ENCODE results near the gene IFT74. TPM values are rescaled to one million over a fixed set of nuclear protein-coding genes. Genes with fewer than 3 reads are reported as not detected.

Gene IFT74
- total RNA-seq, 1 experiment from 2014 or later = 15.2 TPM

GRCh38 chr9:26995810-26996209, 39.6 kb downstream of the IFT74 start:
- POLR2A ChIA-PET = no interaction called here
- H3K4me1 Mint-ChIP-seq = no peaks in the 10 kb centered on the region
- no peaks in the 10 kb centered on the region for H3K9me3 Mint-ChIP-seq
- ATAC-seq = no peak
- CTCF ChIA-PET = interaction anchor here (0.6 kb wide), 1 partner anchor 569 kb away, joined by 3 read pairs; no protein-coding TSS in a partner anchor
- TF ChIP-seq ARID4B (CRISPR knock-in tag; IDR thresholded peaks at IDR 0.05; ENCODE audit: borderline replicate concordance) (no peak), TEAD1 (CRISPR knock-in tag; IDR thresholded peaks at IDR 0.05) (no peak), ZNF138 (CRISPR knock-in tag; conservative IDR thresholded peaks at IDR 0.05) (no peak), JUN (CRISPR knock-in tag; IDR thresholded peaks at IDR 0.05) (no peak), AFF4 (CRISPR knock-in tag; IDR thresholded peaks at IDR 0.05; ENCODE audit: borderline replicate concordance) (no peak), IRF2 (CRISPR knock-in tag; IDR thresholded peaks at IDR 0.05; ENCODE audit: borderline replicate concordance, low read depth) (no peak), FOXP1 (CRISPR knock-in tag; IDR thresholded peaks at IDR 0.05; ENCODE audit: borderline replicate concordance) (no peak), SOX15 (CRISPR knock-in tag; IDR thresholded peaks at IDR 0.05) (no peak), ZNF512 (CRISPR knock-in tag; IDR thresholded peaks at IDR 0.05; ENCODE audit: borderline replicate concordance) (no peak)
- TF ChIP-seq, protein P1, sequence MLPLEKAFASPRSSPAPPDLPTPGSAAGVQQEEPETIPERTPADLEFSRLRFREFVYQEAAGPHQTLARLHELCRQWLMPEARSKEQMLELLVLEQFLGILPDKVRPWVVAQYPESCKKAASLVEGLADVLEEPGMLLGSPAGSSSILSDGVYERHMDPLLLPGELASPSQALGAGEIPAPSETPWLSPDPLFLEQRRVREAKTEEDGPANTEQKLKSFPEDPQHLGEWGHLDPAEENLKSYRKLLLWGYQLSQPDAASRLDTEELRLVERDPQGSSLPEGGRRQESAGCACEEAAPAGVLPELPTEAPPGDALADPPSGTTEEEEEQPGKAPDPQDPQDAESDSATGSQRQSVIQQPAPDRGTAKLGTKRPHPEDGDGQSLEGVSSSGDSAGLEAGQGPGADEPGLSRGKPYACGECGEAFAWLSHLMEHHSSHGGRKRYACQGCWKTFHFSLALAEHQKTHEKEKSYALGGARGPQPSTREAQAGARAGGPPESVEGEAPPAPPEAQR (CRISPR knock-in tag; IDR thresholded peaks at IDR 0.05) = no peak
- no peak overlapping the region for H3K4me3 Mint-ChIP-seq
- H3K36me3 Mint-ChIP-seq = no peaks in the 10 kb centered on the region
- no peak overlapping the region for H3K27ac Mint-ChIP-seq
- no peaks in the 10 kb centered on the region for H3K27me3 Mint-ChIP-seq (ENCODE audit: low read depth)
- DNase-seq (ENCODE audit: low spot score) = no peak

DNA sequence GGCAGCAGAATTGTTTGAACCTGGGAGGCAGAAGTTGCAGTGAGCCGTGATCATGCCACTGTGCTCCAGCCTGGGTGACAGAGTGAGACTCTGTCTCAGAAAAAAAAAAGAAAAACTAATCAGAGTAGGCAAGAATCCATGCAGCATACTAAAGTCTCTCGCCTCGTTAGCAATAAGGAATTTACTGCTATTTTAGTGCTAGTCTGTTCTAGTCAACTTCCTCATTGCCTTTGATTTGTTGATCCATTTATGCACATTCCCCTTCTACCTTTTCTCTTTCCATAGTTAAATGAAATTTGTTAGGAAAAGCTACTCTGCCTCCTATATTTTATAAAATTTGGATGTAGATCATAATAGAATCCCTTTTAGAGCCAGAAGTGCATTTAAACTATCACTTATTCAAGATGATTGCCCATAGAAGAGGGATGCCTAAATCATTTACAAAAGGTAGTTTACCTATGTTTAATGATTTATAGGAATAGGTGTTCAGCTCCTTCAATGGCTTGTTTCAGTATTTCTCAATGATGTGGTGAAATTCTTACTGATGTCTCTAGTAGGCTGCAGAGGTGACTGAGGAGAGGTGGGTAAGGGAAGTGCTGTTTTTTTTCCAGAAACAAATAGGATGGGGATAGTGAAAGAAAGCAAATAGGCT, 47.3 kb downstream of the IFT74 start:
- ChIA-PET CTCF (interaction anchor here (1.6 kb wide), 1 partner anchor 28 kb away, joined by 3 read pairs; no protein-coding TSS in a partner anchor), POLR2A (no interaction called here)
- Mint-ChIP-seq H3K27ac (no peak overlapping the region), H3K36me3 (no peaks in the 10 kb centered on the region), H3K27me3 (ENCODE audit: low read depth) (no peaks in the 10 kb centered on the region), H3K9me3 (peaks cover 8% of the 10 kb centered on the region; the same call in 1 of the 2 replicates), H3K4me1 (peaks cover 6% of the 10 kb centered on the region), H3K4me3 (no peak overlapping the region)
- DNase-seq (ENCODE audit: low spot score) (no peak), ATAC-seq (no peak)
- TF ChIP-seq ZNF671 (CRISPR knock-in tag; IDR thresholded peaks at IDR 0.05) = no peak
- no peak for TF ChIP-seq TEAD1 (CRISPR knock-in tag; IDR thresholded peaks at IDR 0.05)
- no peak for TF ChIP-seq ZNF121 (CRISPR knock-in tag; IDR thresholded peaks at IDR 0.05)
- TF ChIP-seq NFE2L1 (CRISPR knock-in tag; IDR thresholded peaks at IDR 0.05) = no peak
- no peak for TF ChIP-seq HMGA2 (CRISPR knock-in tag; IDR thresholded peaks at IDR 0.05)
- no peak for TF ChIP-seq ZNF532 (CRISPR knock-in tag; IDR thresholded peaks at IDR 0.05; ENCODE audit: borderline replicate concordance)
- no peak for TF ChIP-seq HMGXB4 (CRISPR knock-in tag; IDR thresholded peaks at IDR 0.05)
- no peak for TF ChIP-seq ZBTB21 (CRISPR knock-in tag; IDR thresholded peaks at IDR 0.05; ENCODE audit: borderline replicate concordance)

Measured in WTC11 (cell line).